ENCODE results near the gene PLEKHM3.
"Not testable (repeated sequence)": the region's sequence is repeated elsewhere in the genome, so short reads cannot be mapped to it uniquely, and the experiment has no call there.

PLEKHM3 gene

DNA sequence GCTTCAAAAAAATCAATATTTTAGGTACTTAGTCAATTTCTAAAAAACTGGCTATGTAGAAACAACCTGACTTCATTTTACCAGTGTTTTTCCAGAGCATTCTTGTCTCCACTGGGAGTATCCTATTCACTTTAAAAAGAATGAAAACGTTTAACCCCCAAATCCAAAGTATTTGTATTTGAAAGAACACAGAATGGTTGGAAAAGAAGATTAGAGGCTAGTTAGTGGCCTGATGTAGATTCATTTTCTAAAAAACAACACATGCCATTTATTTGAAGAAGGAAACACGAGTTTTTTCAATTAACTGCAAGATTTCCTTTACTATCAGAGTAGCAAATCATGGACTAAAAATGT is 74.6 kb downstream of the PLEKHM3 start:
- DNase-seq, result no peak
- no peaks in the 10 kb centered on the region for H3K27me3 ChIP-seq (ENCODE audit: insufficient read depth, low read depth, severe bottlenecking)
- TF ChIP-seq, protein P1, sequence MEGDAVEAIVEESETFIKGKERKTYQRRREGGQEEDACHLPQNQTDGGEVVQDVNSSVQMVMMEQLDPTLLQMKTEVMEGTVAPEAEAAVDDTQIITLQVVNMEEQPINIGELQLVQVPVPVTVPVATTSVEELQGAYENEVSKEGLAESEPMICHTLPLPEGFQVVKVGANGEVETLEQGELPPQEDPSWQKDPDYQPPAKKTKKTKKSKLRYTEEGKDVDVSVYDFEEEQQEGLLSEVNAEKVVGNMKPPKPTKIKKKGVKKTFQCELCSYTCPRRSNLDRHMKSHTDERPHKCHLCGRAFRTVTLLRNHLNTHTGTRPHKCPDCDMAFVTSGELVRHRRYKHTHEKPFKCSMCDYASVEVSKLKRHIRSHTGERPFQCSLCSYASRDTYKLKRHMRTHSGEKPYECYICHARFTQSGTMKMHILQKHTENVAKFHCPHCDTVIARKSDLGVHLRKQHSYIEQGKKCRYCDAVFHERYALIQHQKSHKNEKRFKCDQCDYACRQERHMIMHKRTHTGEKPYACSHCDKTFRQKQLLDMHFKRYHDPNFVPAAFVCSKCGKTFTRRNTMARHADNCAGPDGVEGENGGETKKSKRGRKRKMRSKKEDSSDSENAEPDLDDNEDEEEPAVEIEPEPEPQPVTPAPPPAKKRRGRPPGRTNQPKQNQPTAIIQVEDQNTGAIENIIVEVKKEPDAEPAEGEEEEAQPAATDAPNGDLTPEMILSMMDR (IDR thresholded peaks at IDR 0.05; ENCODE audit: low read depth, low read length), result no peak
- no peaks in the 10 kb centered on the region for H3K36me3 ChIP-seq
- no peak overlapping the region for H3K27ac ChIP-seq
- no peak overlapping the region for H3K4me3 ChIP-seq (ENCODE audit: low read depth, low read length)
- no peaks in the 10 kb centered on the region for H3K9me3 ChIP-seq (ENCODE audit: severe bottlenecking)

DNA sequence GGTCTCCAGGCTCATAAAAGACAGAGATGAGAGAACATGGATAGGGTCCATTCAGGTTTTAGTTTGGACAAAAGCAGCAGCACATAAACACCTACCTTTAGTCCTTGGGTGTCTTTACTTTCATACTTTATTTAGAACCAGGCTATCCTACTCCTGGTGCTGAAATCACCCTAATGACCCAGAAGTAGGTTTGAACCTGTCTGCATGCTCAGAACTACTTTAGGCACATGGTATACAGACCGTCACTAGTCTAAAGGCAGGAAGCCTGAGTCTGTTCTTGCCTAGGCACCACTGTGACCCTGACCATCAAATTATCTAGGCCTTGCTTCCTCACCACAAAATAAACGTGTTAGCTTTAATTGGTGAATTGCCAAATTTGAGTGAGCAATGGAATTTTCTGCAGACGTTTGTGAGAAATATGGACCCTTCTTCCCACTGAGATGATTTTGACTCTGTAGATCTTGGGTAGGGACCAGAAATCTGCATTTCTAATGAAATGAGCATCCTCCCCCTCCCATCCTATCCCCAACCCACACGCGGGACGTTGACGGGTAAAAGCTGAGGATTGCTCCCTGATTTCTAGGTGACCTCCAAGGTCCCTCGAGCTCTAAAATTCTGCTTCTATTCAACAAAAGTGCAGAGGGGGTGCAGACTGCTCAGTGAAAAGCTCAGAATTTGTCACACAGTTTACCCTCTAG is 75.1 kb downstream of the PLEKHM3 start:
- H3K36me3 ChIP-seq, result no peaks in the 10 kb centered on the region; the same call in 1 of the 2 replicates
- no peak overlapping the region for H3K4me3 ChIP-seq (ENCODE audit: low read depth, low read length)
- H3K27me3 ChIP-seq (ENCODE audit: insufficient read depth, low read depth, severe bottlenecking), result no peaks in the 10 kb centered on the region
- TF ChIP-seq, protein P1 (IDR thresholded peaks at IDR 0.05; ENCODE audit: low read depth, low read length), result no peak
- no peak overlapping the region for H3K27ac ChIP-seq
- DNase-seq, result no peak
- H3K9me3 ChIP-seq (ENCODE audit: severe bottlenecking), result no peaks in the 10 kb centered on the region

DNA sequence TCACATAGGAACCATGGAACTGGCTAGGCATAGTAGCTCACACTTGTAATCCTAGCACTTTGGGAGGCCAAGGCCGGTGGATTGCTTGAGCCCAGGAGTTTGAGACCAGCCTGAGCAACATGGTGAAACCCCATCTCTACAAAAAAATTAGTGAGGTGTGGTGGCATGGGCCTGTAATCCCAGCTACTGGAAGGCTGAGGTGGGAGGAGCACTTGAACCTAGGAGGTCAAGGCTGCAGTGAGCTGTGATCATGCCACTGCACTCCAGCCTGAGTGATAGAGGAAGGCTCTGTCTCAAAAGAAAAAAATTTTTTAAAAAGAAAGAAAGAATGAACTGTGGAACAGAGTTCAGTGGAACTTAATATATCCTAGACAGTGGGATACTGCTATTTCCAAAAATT is 76.1 kb downstream of the PLEKHM3 start:
- not testable (repeated sequence) for H3K36me3 ChIP-seq; H3K4me3 ChIP-seq (ENCODE audit: low read depth, low read length); H3K9me3 ChIP-seq (ENCODE audit: severe bottlenecking); H3K27me3 ChIP-seq (ENCODE audit: insufficient read depth, low read depth, severe bottlenecking); DNase-seq; H3K27ac ChIP-seq

DNA sequence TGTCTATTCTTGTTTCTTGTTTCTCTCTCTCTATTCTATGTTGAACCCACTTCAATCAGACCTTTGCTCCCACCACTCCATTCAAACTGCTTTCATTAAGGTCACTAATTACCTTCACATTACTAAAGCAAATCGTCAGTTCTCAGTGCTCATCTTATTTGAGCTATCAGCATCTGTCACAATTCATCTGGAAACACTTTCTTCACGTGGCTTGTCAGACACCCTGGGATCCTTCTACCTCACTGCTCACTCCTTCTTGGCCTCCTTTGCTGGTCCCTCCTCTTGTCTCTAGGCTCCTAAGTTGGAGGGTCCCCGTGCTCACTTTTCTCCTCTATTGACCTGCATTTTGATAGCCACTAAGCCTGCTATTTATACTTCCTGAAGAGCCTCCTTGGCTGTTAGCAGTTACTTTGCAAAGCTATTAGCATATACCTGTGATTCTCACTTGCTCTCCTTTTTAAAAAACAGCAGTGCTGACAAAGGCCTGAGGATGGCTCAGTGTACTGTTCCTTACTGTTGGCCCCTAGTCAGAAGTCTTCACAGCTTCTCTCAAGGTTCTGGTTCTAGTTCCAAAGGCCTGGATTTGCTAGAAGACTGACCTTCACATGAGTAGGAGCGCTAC is 80.2 kb downstream of the PLEKHM3 start:
- Histone ChIP-seq H3K27me3 (ENCODE audit: insufficient read depth, low read depth, severe bottlenecking) (no peaks in the 10 kb centered on the region), H3K9me3 (ENCODE audit: severe bottlenecking) (no peaks in the 10 kb centered on the region), H3K4me3 (ENCODE audit: low read depth, low read length) (no peak overlapping the region), H3K36me3 (peaks cover 3% of the 10 kb centered on the region; the same call in 1 of the 2 replicates), H3K27ac (no peak overlapping the region)
- DNase-seq, result no peak
- TF ChIP-seq, protein P1 (IDR thresholded peaks at IDR 0.05; ENCODE audit: low read depth, low read length), result no peak

DNA sequence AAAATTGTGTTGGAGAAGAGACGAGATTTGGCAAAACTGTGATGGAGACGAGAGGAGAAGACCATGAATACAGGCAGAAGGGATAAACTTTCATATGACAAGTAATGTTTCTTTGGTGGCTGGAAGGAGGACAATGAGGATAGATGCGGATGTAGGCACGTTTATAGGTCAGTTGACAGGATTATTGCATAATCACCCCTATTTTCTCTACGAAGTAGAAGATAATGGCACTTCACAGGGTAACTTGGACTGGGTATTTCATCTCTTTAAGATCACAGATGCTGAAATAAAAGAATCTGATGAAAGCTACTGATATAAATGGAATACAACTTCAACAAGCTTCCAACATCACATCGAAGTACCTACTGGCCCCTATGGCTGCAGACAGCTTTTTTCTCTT is 81.0 kb downstream of the PLEKHM3 start:
- no peak for DNase-seq
- peaks cover 3% of the 10 kb centered on the region; the same call in 1 of the 2 replicates for H3K36me3 ChIP-seq
- H3K4me3 ChIP-seq (ENCODE audit: low read depth, low read length), result no peak overlapping the region
- no peaks in the 10 kb centered on the region for H3K9me3 ChIP-seq (ENCODE audit: severe bottlenecking)
- TF ChIP-seq, protein P1 (IDR thresholded peaks at IDR 0.05; ENCODE audit: low read depth, low read length), result no peak
- no peaks in the 10 kb centered on the region for H3K27me3 ChIP-seq (ENCODE audit: insufficient read depth, low read depth, severe bottlenecking)
- H3K27ac ChIP-seq, result no peak overlapping the region

DNA sequence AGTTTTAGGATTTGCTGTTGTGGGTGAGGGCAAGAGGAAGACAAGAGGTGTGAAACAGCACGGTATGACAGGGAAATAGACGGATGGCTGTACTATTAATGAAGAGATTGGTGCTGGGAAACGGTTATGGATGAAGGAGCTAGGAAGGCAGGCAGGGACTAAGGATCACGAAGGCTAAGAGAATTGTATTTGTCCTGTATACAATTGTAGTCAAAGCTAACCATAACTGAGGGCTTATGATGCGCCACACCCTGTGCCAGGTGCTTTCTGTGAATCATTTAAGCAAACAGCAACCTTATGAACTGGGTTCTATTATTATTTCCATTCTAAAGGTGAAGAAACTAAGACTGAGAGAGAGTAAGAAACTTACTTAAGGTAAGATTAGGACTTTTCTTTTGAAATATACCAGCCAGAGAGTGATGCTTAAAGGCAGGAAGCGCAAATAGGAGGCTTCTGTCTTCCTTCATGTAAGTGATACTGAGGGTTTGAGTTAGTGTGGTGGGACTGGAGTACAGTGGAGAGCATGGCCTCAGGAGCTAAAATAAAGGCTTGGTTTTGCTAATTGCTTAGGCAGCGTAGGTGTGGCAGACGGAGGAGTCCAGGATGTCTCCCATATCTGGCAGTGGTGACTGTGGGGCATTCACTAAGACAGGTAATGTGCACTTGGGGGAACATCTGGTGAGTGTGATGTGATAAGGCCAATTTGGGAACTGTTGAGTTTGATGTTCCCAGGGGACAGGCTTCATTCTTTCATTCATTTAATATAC is 85.8 kb downstream of the PLEKHM3 start:
- H3K4me3 ChIP-seq (ENCODE audit: low read depth, low read length), result no peak overlapping the region
- TF ChIP-seq, protein P1 (IDR thresholded peaks at IDR 0.05; ENCODE audit: low read depth, low read length), result no peak
- no peaks in the 10 kb centered on the region for H3K27me3 ChIP-seq (ENCODE audit: insufficient read depth, low read depth, severe bottlenecking)
- no peaks in the 10 kb centered on the region for H3K9me3 ChIP-seq (ENCODE audit: severe bottlenecking)
- DNase-seq, result no peak
- H3K36me3 ChIP-seq, result no peaks in the 10 kb centered on the region
- H3K27ac ChIP-seq, result no peak overlapping the region
